Activated naive CD8-positive, alpha-beta T cell treated with anti-CD3 and anti-CD28 coated beads, Interleukin-2, amount 10 ng/mL, durations not matched to agents 7 days and 5 days (primary cell): Measurements from ENCODE around the gene ACTG2. TPM values are rescaled to one million over a fixed set of nuclear protein-coding genes. Genes with fewer than 3 reads are reported as not detected.

ENCODE experiments used
- ATAC-seq: fragments of 150-1000 bp; cut with Tn5 transposase; one replicate; pipeline ENCODE4 v1.10.0; 2021; ENCODE audit warnings: low read depth, moderate library complexity
- POLR2A ChIA-PET: fragments of 350-600 bp; sonication (Branson Sonifier 250); formaldehyde crosslinking; loops from one replicate; lab custom pipeline; 2021; ENCODE audit warnings: antibody characterized with exemption; lab: Charles Lee
- DNase-seq: peaks from one replicate; pipeline ENCODE4 v3.0.0; 2021
- H3K27ac Mint-ChIP-seq: one replicate; pipeline ENCODE4 v1.8.0; 2022; ENCODE audit warnings: mild to moderate bottlenecking, mixed read lengths
- H3K27me3 Mint-ChIP-seq: one replicate; pipeline ENCODE4 v1.8.0; 2022; ENCODE audit warnings: mild to moderate bottlenecking, moderate library complexity, mixed read lengths
- H3K36me3 Mint-ChIP-seq: one replicate; pipeline ENCODE4 v1.8.0; 2021; ENCODE audit warnings: mild to moderate bottlenecking, mixed read lengths
- H3K4me1 Mint-ChIP-seq: one replicate; pipeline ENCODE4 v1.8.0; 2021; ENCODE audit warnings: mixed read lengths
- H3K4me3 Mint-ChIP-seq: one replicate; pipeline ENCODE4 v1.8.0; 2022; ENCODE audit warnings: mild to moderate bottlenecking, moderate library complexity, mixed read lengths
- H3K9me3 Mint-ChIP-seq: one replicate; pipeline ENCODE4 v1.8.0; 2021; ENCODE audit warnings: mixed read lengths
- total RNA-seq, 2 experiments: library from RNA; stranded (reverse); gene quantifications; one replicate each; pipeline ENCODE4 v1.2.3, GENCODE V29; 2021

The ACTG2 gene
- total RNA-seq, 2 experiments from 2014 or later = 0.22 to 0.43 TPM

- H3K27ac Mint-ChIP-seq = no peak overlapping the region
- POLR2A ChIA-PET = interaction anchor here (1.5 kb wide), 1 partner anchor 9 kb away, joined by 6 read pairs; no protein-coding TSS in a partner anchor
- no peaks in the 10 kb centered on the region for H3K27me3 Mint-ChIP-seq
- H3K36me3 Mint-ChIP-seq = peaks cover 36% of the 10 kb centered on the region
- H3K9me3 Mint-ChIP-seq = peaks cover 4% of the 10 kb centered on the region
- ATAC-seq (no peak), DNase-seq (no peak)
- peaks cover 22% of the 10 kb centered on the region for H3K4me1 Mint-ChIP-seq
- H3K4me3 Mint-ChIP-seq = no peak overlapping the region
Measured at GRCh38 chr2:73961823-73962615, 69.2 kb downstream of the ACTG2 start.

GRCh38 chr2:73962798-73963197, 70.0 kb downstream of the ACTG2 start:
- ATAC-seq = no peak
- H3K4me1 Mint-ChIP-seq = peaks cover 21% of the 10 kb centered on the region
- no peaks in the 10 kb centered on the region for H3K27me3 Mint-ChIP-seq
- no peak for DNase-seq
- H3K36me3 Mint-ChIP-seq = peaks cover 34% of the 10 kb centered on the region
- POLR2A ChIA-PET = interaction anchor here (1.5 kb wide), 1 partner anchor 8 kb away, joined by 6 read pairs; no protein-coding TSS in a partner anchor
- H3K27ac Mint-ChIP-seq = no peak overlapping the region
- H3K9me3 Mint-ChIP-seq = peaks cover 4% of the 10 kb centered on the region
- no peak overlapping the region for H3K4me3 Mint-ChIP-seq

GRCh38 chr2:73963385-73964120, 70.7 kb downstream of the ACTG2 start:
- no peak overlapping the region for H3K4me3 Mint-ChIP-seq
- DNase-seq (no peak), ATAC-seq (no peak)
- peaks cover 20% of the 10 kb centered on the region for H3K4me1 Mint-ChIP-seq
- POLR2A ChIA-PET = interaction anchor here (0.6 to 0.8 kb wide), 2 partner anchors 37 to 63 kb away, joined by 3 to 6 read pairs; partner anchors contain the start of gene DGUOK
- peak overlapping the region; percentile 40 for H3K27ac Mint-ChIP-seq
- peaks cover 4% of the 10 kb centered on the region for H3K9me3 Mint-ChIP-seq
- no peaks in the 10 kb centered on the region for H3K27me3 Mint-ChIP-seq
- peaks cover 28% of the 10 kb centered on the region for H3K36me3 Mint-ChIP-seq

- H3K36me3 Mint-ChIP-seq = peaks cover 22% of the 10 kb centered on the region
- POLR2A ChIA-PET = interaction anchor here (0.8 kb wide), 1 partner anchor 37 kb away, joined by 6 read pairs; the partner anchor contains the start of gene DGUOK
- H3K27ac Mint-ChIP-seq = peak overlapping the region; percentile 40
- no peaks in the 10 kb centered on the region for H3K27me3 Mint-ChIP-seq
- no peak for DNase-seq
- peaks cover 4% of the 10 kb centered on the region for H3K9me3 Mint-ChIP-seq
- ATAC-seq = no peak
- peaks cover 21% of the 10 kb centered on the region for H3K4me1 Mint-ChIP-seq
- no peak overlapping the region for H3K4me3 Mint-ChIP-seq
Measured at GRCh38 chr2:73964223-73964622, 71.4 kb downstream of the ACTG2 start.

- H3K27ac Mint-ChIP-seq = peak overlapping the region; percentile 35
- peaks cover 17% of the 10 kb centered on the region for H3K36me3 Mint-ChIP-seq
- ATAC-seq = no peak
- DNase-seq = no peak
- POLR2A ChIA-PET = no interaction called here
- no peaks in the 10 kb centered on the region for H3K27me3 Mint-ChIP-seq
- no peak overlapping the region for H3K4me3 Mint-ChIP-seq
- H3K9me3 Mint-ChIP-seq = peaks cover 4% of the 10 kb centered on the region
- peaks cover 28% of the 10 kb centered on the region for H3K4me1 Mint-ChIP-seq
Measured at GRCh38 chr2:73965053-73965452, 72.2 kb downstream of the ACTG2 start.

- POLR2A ChIA-PET = interaction anchor here (0.6 to 0.7 kb wide), 2 partner anchors 72 to 73 kb away, joined by 3 read pairs; no protein-coding TSS in a partner anchor
- no peak for ATAC-seq
- H3K4me3 Mint-ChIP-seq = no peak overlapping the region
- H3K27me3 Mint-ChIP-seq = no peaks in the 10 kb centered on the region
- H3K27ac Mint-ChIP-seq = peak overlapping the region; percentile 56
- peaks cover 2% of the 10 kb centered on the region for H3K9me3 Mint-ChIP-seq
- peaks cover 58% of the 10 kb centered on the region for H3K4me1 Mint-ChIP-seq
- no peak for DNase-seq
- H3K36me3 Mint-ChIP-seq = peaks cover 6% of the 10 kb centered on the region
Measured at GRCh38 chr2:73968357-73968937, 75.6 kb downstream of the ACTG2 start.

GRCh38 chr2:73969356-73969755, 76.5 kb downstream of the ACTG2 start:
- no peak for DNase-seq
- POLR2A ChIA-PET = interaction anchor here (2.5 to 3.9 kb wide), 2 partner anchors 18 to 42 kb away, joined by 16 to 40 read pairs; partner anchors contain the start of genes DGUOK and TET3
- Mint-ChIP-seq H3K4me3 (no peak overlapping the region), H3K36me3 (peaks cover 3% of the 10 kb centered on the region), H3K9me3 (peaks cover 2% of the 10 kb centered on the region), H3K4me1 (peaks cover 54% of the 10 kb centered on the region), H3K27me3 (no peaks in the 10 kb centered on the region), H3K27ac (peak overlapping the region; percentile 75)
- ATAC-seq = no peak

Other genes starting within 250 kb of the ACTG2 start
- 10 to 100 TPM; 36.1 to 37.5 TPM for gene TPRKB, start 155.7 kb upstream of the ACTG2 start, total RNA-seq
- gene DUSP11, start 112.9 kb upstream of the ACTG2 start, total RNA-seq = 10 to 100 TPM; 28.8 to 32.2 TPM
- gene C2orf78, start 108.8 kb upstream of the ACTG2 start, total RNA-seq = not detected
- 10 to 100 TPM; 38.9 to 42.1 TPM for gene STAMBP, start 64.0 kb upstream of the ACTG2 start, total RNA-seq
- 10 to 100 TPM; 71.6 to 77.7 TPM for gene DGUOK, start 33.9 kb downstream of the ACTG2 start, total RNA-seq
- 10 to 100 TPM; 19.9 to 21.0 TPM for gene TET3, start 91.9 kb downstream of the ACTG2 start, total RNA-seq